Renal cortical epithelial cell (primary cell): Measurements from ENCODE around the gene COA5. TPM values are rescaled to one million over a fixed set of nuclear protein-coding genes. Genes with fewer than 3 reads are reported as not detected.
A peak's percentile ranks its signal among the peaks of the same experiment; 100 is the strongest.

Source experiments
- DNase-seq: peaks from one replicate; pipeline ENCODE4 v3.0.0-alpha.2; 2011; ENCODE audit warnings: low read depth
- total RNA-seq: library from RNA; depleted of rRNA; stranded (reverse); fragments of >200 nt; gene quantifications from 2 replicates; pipeline ENCODE4 v1.2.3, GENCODE V29; 2014

COA5 gene
- total RNA-seq, 1 donor from 2014 or later, result 51.8 TPM

DNA sequence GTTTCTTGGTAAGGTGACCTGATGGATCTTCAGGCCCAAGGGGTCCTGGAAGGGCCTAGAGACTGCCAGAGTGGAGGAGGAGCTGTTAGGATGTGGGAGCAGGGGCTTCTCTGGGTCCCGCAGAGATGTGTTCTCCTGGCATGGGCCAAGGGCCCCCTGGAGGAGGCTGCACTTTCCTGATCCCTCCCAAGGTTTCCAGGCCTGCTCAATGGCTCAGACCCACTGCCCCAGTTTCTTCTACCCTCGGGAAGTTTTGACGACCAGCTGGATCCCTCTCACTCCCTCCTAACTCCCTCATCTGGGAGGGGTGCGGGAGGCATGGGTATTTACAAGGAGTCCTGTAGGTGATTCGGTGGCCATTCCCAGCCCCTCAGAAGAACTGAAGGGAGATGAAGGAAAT, 36.1 kb downstream of the COA5 start:
- no peak for DNase-seq

DNA sequence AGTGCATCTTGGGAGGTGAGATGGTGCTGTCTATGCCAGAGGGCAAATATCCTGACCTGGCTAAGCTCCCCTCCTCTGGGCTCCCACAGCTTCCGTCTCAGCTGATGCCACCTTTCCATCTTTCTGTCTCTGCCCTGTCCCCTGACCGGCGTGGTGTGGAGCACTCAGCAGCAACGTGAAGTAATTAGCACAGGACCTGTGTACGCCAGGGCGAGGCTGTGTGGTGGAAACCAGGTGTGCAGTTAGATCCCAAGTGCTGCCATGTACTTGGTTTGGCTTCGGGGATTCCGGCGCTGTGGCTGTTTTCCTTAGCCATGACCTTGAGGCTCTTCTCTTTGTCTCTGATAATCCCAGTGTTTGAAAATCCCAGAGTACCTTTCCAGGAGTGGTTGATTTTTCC, 36.5 kb downstream of the COA5 start:
- no peak for DNase-seq

DNA sequence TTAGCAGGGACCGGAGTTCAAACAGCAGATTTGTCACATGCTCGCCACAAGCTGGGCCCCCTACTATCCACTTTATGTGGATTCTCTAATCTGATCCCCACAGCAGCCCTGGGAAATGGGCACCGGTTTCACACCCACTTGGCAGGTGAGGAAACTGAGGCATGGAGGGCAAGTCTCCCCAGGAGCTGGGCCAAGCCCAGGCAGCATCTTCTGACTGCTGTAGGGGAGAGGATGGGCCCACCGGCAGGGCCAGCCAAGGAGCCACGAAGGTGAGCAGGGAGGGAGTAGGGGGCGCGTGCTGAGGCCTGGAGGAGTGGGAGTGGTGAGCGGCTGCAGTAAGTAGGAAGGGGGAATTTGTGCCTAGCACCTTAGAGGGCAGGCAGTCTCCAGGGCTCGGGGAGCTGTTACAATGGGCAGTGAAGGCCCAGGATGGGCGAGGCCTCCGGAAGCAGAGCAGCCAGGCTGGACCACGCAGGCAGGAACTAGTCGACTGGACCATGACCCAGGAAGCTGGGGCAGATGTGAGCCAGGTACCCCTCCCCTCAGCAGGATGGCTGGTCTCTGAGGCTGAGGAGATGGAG, 37.1 kb downstream of the COA5 start:
- no peak for DNase-seq

DNA sequence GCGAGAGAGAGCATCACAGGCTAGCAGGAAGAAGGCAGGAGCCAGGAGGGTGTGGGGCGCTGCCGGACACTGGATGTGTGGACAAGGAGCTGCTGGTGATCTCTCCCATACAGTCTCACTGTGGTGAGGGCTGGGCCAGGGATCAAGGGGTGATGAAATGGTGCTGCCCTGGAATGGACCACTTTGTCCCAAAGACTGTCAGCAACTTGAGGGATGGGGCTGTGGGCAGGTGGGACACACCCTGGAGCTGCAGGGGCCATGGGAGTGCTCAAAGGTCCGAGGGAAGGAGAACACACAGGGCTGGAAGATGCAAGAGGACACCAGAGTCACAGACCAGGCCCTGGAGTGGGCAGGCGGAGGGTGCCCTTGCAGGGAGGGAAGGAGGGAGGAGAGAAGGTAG, 38.0 kb downstream of the COA5 start:
- DNase-seq, result no peak

DNA sequence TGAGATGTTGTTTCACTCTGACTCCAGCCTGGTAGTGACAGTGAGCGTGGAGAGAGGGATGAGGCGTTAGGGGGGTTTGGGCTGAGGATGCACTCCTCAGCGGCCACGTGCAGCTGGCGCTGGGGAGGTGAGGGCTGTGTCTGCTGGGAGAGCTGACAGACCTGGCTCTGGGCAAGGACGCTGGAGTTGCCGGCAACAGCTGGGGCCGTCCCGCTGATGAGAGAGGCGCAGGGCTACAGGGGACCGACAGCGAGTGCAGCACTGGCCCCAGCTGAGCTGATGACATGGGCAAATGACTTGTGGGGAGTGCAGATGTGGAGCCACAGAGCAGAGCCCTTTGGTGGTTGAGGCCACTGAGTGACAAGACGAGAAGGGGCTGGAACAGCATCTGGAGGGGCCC, 38.4 kb downstream of the COA5 start:
- no peak for DNase-seq

DNA sequence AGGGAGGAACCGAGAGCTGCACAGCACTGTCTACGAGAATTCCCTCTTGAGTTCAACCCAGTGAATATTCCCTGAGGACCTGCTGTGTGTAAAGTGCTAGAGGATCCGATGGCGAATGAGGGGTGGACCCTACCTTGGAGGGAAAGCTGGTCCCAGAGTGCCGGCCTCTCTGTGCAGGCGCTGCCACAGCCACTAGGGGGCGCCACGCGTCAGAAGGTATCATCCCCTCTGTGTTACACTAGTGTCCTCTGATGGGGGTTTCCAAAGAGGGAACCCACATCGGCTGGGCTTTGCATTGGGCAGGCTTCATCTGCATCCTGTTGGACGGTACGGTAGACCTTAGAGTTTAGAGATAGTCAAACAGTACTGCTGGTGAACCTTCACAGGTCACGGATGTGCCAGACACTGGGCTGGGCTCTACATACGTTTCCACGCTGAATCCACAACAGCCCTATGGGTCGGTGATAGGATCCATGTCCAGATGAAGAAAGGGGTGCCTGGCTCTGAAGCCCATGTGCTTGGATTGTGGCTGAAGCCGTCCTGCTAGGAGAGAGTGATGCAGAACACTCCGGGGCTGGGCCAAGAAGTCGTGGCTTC, 39.0 kb downstream of the COA5 start:
- no peak for DNase-seq

DNA sequence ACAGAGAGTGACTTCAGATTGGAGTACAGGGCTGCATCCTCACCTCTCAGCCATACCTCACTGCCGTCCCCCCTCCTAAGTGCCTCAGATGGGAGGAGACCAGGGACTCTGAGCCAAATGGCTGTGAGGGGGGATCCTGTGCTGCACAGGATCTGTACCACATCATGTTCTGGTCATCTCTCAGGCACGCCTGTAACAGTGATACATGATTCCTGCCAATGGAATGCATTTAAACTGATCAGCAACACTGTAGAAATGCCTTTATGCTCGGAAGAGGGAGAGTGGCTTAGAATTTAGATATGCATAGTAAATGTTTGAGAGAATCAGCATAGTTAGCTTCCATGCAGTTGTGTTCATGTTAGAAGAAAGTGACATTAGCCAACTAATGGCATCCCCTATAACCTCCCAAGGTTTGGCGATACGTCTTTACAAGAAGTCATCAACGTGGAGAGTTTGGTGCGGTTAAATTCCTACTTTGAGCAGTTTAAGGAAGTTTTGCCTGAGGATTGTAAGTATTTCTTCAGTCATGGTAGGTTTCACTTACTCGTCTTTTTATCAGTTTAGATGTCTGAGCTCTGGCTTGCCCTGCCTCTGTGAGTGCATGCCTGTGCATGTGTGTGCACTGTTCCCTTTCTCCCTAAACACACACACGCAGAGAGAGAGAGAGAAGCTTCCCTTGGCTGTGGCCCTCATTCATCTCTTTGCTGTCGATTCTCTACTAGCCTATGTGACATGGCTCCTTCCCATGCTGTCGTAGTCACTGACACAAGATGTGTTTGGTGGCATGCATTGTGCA, 40.0 kb downstream of the COA5 start:
- DNase-seq, result no peak

DNA sequence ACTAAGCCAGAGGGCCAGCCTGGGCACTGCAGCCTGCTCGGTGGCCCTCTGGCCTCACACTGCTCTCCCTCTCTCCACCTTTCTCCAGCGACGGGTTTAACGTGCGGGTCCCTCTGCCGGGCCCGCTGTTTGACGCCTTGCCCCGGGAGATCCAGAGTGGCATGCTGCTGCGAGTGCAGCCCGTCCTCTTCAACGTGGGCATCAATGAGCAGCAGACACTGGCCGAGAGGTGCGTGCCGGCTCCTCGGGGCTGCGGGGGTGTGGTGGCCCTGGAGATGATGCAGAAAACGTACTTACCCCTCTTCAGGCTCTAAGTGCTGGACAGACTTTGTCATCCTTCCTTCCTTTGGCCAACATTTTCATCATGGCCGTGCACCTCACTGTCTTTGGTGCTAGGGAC, 42.4 kb downstream of the COA5 start:
- DNase-seq, result no peak

DNA sequence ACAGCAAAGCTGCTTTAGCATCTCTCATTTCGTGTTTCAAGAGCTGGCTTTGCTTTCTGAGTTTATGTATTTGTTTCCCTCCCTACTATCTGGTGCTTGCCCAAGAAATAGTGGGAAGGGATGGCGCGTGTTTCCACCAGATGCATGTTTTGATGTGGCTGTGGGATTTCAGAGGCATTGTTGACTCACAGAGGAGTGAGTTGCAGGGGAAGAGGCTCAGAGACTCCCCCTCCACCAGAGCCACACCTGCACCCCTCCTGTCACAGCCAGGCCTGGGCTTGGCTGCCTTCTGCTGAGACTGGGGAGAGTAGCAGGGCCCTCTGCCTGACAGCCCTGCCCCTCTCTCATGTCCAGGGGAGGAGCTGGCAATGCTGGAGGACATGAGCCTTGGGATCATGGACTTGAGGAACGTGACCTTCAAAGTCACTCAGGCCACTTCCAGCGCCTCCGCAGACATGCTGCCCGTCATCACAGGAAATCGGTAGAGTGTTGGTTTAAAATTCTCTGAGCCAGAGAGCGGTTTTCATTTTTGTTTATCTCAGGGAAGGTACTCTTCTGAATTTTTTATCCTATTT, 42.9 kb downstream of the COA5 start:
- DNase-seq, result no peak

DNA sequence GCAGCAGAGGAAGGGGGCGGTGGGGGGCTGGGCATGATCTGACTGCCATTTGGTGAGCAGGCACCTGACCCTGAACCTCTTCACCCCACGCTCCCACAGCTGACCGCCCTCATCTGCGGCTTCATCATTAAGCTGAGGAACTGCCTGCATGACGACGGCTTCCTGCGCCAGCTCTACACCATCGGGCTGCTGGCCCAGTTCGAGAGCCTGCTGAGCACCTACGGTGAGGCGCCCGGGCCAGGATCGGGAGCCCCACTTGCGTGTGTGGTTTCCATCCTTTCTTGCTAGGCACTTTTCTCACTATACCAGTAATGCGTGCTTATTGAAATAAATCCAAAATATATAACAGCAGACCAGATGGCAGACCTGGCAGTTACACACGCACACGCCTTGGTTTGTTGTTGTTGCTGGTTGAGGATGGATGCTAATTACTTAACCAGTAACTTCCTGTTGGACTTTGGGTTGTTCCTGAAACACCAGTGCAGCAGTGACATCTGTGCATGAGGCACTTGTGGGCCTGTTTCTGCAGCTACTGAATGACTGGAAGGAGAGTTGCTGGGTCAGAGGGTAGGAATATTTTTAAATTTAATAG, 43.7 kb downstream of the COA5 start:
- DNase-seq, result no peak

DNA sequence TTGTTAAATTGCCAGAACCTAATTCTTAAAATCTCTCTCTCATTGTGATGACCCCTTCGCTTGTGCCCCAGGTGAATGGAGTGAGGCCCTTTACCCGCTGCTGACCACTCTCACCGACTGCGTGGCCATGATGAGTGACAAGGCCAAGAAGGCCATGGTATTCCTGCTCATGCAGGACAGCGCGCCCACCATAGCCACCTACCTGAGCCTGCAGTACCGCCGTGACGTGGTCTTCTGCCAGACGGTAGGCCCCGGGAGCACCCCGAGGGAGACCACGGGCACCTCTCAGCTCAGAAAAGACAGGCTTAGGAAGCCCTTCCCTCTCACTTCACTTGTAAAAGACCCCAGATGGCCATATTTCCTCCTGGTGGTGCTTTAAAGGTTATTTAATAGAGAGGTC, 44.9 kb downstream of the COA5 start:
- no peak for DNase-seq

DNA sequence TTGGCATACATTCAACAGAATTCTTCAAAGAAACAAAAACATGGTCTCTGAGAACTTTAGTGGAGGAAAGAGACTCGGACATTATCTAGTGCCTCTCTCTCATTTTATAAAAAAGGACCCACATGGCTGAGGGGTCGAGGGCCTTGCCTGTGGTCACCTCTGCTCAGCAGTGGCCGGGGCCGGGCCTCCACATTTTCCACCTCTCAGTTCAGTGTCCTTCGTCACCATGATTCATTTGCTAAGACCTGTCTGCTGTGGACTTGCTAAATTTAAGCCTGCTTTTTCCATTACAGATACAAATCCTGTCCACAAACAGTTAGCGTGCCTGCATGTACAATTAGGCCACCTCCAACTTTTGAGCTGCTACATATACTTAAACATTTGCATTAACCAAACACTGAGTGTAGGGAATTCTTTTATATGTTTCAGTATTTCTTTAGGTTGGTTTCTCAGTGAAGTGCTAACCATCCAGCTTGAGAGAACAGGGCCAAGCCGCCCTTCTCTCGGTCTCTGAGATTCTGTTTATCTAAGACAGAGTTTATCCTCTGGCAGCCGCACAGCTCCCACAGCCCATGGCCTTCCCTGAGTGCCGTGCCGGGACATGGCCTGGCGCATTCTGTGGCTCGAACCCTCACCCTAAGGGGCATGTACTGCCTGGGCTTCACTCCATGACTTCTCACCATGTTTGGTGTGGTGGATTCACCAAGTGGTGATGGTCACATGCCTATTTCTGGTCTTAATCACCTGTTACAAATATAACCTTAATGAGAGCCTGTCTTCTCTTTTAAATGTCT, 46.2 kb downstream of the COA5 start:
- no peak for DNase-seq

DNA sequence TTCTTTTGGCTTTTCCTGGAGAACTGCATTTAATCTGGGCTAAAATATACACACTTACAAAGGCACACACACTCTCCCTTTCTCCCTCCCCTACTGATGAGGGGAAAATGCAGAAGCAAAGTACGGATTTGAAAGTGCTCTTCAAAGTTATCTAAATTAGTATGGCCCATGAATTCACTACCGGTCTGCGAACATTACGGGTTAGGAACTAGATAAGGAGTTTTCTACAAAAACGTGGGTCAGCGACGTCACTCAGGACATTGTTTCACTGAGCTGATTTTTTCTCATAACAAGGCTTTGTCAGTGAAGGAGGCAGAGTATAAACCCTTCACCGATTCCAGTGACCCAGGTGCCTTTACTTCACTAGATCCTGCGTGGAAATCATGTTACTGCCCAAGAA, 47.3 kb downstream of the COA5 start:
- no peak for DNase-seq

DNA sequence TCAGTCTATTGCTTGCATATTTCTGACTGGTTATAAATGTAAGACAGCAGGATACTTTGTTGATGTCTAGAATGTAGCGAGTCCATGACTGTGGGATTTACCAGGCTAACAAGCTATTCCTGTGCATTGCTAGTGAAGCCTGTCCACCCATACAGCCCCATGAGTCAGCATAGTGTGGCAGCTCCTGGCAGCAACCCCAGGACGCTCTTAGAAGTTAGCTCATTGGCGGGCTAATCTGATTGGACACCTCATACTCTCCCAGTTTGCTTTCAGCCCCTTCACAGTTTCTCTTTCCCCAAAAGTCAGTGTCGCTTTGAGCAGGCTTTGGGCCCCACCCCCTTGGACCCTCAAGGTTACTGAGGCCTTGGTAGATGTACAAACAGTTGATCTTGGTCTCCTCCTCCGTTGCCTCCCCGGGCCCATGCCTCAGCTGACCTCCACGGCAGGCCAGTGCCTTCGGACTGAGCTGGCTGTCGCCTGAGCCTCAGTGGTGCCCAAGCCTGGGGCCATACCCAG, 48.0 kb downstream of the COA5 start:
- DNase-seq, result peak; percentile 66

DNA sequence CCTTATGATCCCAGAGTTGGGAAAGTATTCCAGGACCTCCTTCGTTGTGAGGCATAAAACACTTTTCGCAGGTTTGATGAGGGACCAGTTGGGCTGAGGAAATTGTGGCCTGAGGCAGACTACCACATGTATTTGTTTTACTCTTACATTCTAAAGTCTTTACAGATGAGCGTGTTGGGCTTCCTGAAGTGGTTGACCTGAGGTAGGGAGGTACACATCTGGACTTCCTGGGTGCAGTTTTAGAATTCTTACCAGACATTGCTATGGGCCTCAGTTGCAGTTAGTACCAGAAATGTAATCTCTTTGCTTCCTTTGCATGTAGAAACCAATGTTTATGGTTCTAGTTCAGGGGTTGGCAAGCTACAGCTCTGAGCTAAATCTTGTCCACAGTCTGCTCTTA, 48.7 kb downstream of the COA5 start:
- no peak for DNase-seq

DNA sequence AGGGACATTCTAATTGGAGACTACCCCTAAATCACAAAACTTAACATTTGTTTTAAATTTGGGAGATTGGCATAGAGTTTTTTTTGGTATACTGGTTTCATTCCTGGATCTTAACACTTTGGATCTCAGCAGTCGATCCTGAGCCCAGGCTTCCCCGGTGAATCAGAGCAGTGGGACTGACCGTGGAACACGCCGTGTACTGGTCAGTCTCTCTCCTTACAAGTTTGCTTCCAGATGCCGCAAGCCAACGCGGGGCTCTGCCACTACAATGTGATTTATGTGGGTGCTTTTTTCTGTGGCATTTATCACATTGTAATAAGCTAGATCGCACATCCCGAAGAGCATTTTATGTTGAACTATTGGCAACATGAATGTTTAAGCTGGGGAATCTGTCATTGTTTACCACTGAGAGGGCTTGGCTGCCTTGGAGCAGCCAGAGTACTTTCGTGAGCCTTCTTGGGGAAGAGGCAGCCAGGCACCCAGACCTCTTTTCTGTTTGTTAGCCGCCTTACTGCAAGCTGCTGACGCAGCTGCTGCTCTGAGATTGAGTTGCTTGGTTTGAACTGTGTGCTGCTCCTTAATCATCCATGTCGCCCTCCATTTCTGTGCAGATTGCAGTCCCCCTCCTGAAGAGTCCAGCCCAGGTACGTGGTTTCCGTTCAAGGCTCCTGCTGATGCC, 49.3 kb downstream of the COA5 start:
- DNase-seq, result no peak

DNA sequence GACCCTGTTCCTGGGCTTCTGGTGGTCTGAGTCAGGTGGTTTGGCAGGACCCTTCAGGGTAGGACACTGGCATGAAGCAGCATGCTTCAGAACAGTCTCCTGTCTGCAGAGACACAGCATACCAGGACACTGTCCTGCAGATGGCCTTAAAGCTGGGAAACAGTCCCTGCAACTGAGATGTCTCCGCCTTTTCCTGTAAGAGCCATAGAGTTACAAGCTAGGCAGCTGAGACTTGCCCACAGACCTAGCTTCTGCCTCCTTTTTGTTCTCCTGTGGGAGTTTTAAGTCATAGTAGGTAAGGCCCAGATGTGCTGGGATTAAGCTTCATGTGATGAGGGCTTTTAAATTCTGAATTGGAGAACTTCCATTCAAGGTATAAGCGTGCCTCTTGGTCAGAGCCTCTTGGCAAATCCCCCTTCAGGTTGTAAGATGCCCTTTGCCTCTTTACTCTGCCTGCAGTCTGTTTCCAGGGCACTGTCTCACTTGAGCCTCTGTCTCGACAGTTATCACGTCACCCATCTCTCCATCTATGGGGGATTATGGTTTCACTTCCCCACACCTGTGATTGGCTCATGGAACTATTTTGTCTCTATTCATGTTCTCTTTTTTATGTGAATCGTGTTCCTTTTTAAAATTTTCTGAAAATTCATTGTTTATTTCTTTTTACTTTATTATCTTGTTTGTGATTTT, 51.8 kb downstream of the COA5 start:
- DNase-seq, result no peak

DNA sequence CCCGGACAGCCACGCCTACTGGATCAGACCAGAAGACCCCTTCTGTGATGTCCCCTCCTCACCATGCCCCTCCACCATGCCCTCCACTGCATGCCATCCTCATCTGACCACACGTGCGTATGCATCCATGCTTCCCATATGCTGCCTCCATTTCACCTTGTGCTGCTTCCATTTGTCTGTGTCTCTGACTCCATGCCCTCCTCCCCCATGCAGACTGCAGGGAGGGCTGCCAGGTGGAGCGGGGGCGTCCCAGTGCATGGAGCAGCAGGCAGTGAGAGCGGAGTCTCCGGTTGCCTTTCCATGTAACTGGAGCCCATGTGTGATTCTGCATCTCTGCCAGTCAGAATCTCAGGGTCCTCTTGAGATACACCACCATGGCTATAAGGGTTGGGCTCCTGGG, 52.6 kb downstream of the COA5 start:
- no peak for DNase-seq

DNA sequence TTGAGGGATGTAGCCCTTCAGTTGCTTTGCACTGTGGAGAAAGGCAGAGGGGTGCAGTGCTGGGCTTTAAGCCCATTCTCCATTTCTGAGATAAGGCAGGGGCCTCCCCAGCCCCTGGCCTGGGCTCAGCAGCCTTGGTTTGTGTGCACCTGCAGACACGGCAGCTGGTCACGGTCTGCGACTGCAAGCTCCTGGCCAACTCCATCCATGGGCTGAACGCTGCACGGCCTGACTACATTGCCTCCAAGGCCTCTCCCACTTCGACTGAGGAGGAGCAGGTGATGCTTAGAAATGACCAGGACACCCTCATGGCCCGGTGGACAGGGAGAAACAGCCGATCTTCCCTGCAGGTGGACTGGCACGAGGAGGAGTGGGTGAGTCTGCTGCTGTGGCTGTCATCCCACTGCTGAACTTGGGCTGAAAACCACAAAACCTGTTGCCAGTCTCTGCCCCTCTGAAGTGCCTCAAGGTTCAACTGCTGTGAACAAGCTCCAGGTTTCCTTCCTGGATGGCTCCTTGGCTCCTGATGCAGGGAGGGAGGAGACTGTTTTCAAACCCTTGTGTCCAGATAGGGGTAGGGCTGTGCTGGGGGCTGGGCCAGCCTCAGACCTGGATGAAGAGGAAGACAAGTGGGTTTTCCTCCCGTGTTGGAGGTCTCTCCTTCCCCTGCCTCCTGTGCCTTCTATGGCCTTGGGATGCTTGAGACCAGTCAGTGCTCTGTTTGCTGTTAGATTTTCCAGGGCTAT, 54.0 kb downstream of the COA5 start:
- DNase-seq, result no peak
